ENCODE measurements around the gene TWNK. TPM values are rescaled to one million over a fixed set of nuclear protein-coding genes. Genes with fewer than 3 reads are reported as not detected.
"Not testable (repeated sequence)": the region's sequence is repeated elsewhere in the genome, so short reads cannot be mapped to it uniquely, and the experiment has no call there.

TWNK gene
- total and polyA plus RNA-seq, 2 of the 4 experiments (the other 2 are of a cell fraction) = 7.7 to 8.8 TPM

DNA sequence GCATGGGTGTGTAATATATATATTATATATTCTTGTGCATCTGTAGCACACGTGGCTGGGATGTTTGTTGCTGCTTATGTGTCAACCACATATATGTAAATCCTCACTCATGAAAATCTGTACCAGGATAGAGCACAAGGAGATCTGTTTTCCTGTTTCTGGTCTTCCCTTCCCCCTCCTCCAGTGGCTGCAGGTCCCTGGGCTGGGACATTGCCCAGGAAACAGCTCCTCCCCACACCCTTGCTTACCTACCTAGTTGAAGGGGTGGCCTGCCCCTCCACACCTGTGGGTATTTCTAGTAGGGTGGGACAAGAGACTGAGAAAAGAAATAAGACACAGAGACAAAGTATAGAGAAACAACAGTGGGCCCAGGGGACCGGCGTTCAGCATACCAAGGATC, 45.9 kb downstream of the TWNK start:
- Histone ChIP-seq H2BK5ac (ENCODE audit: low read depth, low read length, poor library complexity, severe bottlenecking) (peak overlapping the region; percentile 26), H3K56ac (ENCODE audit: extremely low read depth, insufficient read depth, low read length) (0 out of 2 replicates have a peak overlapping the region, but pooled peaks have one; percentile 32), H3K4me3 (ENCODE audit: insufficient read depth, low read depth, low read length) (peak overlapping the region; percentile 60; the same call in 1 of the 2 replicates), H3K36me3 (ENCODE audit: control insufficient read depth, insufficient read depth, low read length) (peaks cover 36% of the 10 kb centered on the region), H3K14ac (replicated peaks; ENCODE audit: low read depth, low read length) (peak overlapping the region; percentile 92), H4K8ac (ENCODE audit: low read depth in 2 of 2, low read length in 2 of 2) (peak overlapping the region; percentile 10 to 35; a peak in 2 of 4 replicates), H4K91ac (ENCODE audit: insufficient read depth, low read depth, low read length) (peak overlapping the region; percentile 73; the same call in 1 of the 2 replicates), H2BK20ac (ENCODE audit: low read depth, low read length) (peak overlapping the region; percentile 45; the same call in 1 of the 2 replicates), H3K23ac (ENCODE audit: low read depth, low read length) (peak overlapping the region; percentile 63), H4K20me1 (ENCODE audit: insufficient read depth, low read length) (peaks cover 36% of the 10 kb centered on the region), H3K9ac (ENCODE audit: low read depth, low read length) (peak overlapping the region; percentile 20; the same call in 1 of the 2 replicates), H3K4me1 (ENCODE audit: control insufficient read depth, insufficient read depth, low read length) (peaks cover 2% of the 10 kb centered on the region), H3K4ac (ENCODE audit: low read depth, low read length) (peak overlapping the region; percentile 88), H3K9me1 (ENCODE audit: insufficient read depth, low read length) (peaks cover 2% of the 10 kb centered on the region; the same call in 1 of the 2 replicates), H2BK120ac (ENCODE audit: low read depth, low read length) (peak overlapping the region; percentile 39), H3K9me3 (ENCODE audit: control insufficient read depth, insufficient read depth, low read length) (no peaks in the 10 kb centered on the region), H3K18ac (ENCODE audit: low read depth, low read length) (no peak overlapping the region), H3K27me3 (ENCODE audit: control insufficient read depth, insufficient read depth, low read length) (peaks cover 2% of the 10 kb centered on the region; the same call in 1 of the 2 replicates), H2AK5ac (ENCODE audit: low read depth, low read length) (peak overlapping the region; percentile 71), H3K27ac (ENCODE audit: insufficient read depth, low read length) (peak overlapping the region; percentile 56), H2BK15ac (ENCODE audit: low read depth, low read length) (peak overlapping the region; percentile 22; the same call in 1 of the 3 replicates), H2AFZ (replicated peaks; ENCODE audit: low read length, poor library complexity) (no peak overlapping the region), H3K79me1 (ENCODE audit: low read depth in 1 of 2, low read length in 2 of 2) (peaks cover 19 to 66% of the 10 kb centered on the region in 2 experiments; a peak in 3 of 4 replicates), H3K4me2 (ENCODE audit: low read depth, low read length) (peak overlapping the region; percentile 74), H2AK9ac (replicated peaks; ENCODE audit: low read depth, low read length, poor library complexity) (peak overlapping the region; percentile 98), H4K5ac (ENCODE audit: low read depth, low read length) (no peak overlapping the region)
- TF ChIP-seq SMC3 (IDR thresholded peaks at IDR 0.05; ENCODE audit: low read depth, low read length) (no peak), BHLHE40 (IDR thresholded peaks at IDR 0.05; ENCODE audit: low read depth, low read length) (no peak), MAZ (IDR thresholded peaks at IDR 0.05; ENCODE audit: borderline replicate concordance, low read depth, low read length) (no peak)
- TF ChIP-seq, protein P1, sequence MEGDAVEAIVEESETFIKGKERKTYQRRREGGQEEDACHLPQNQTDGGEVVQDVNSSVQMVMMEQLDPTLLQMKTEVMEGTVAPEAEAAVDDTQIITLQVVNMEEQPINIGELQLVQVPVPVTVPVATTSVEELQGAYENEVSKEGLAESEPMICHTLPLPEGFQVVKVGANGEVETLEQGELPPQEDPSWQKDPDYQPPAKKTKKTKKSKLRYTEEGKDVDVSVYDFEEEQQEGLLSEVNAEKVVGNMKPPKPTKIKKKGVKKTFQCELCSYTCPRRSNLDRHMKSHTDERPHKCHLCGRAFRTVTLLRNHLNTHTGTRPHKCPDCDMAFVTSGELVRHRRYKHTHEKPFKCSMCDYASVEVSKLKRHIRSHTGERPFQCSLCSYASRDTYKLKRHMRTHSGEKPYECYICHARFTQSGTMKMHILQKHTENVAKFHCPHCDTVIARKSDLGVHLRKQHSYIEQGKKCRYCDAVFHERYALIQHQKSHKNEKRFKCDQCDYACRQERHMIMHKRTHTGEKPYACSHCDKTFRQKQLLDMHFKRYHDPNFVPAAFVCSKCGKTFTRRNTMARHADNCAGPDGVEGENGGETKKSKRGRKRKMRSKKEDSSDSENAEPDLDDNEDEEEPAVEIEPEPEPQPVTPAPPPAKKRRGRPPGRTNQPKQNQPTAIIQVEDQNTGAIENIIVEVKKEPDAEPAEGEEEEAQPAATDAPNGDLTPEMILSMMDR (conservative IDR thresholded peaks at IDR 0.05; ENCODE audit: low read depth, low read length) = no peak
- no peak for DNase-seq
- no CpG with 5 or more reads among the region's 3 CpGs for WGBS, 2 experiments (ENCODE audit: extremely low coverage in 2 of 2, insufficient read length in 1 of 2)
- ChIA-PET CTCF (interaction anchor here (1.7 kb wide), 1 partner anchor 14 kb away, joined by 4 read pairs; no protein-coding TSS in a partner anchor), POLR2A (ENCODE audit: unreplicated experiment) (no interaction called here)
- ATAC-seq (ENCODE audit: low read depth) = no peak
- dilution Hi-C loops (cut with HindIII; ENCODE audit: low sequenced_read_pairs, unreplicated experiment) (no loop called here), intact Hi-C loops (cut with micrococcal nuclease) (loop anchor here (5.0 kb wide), 1 partner anchor 34 kb away; no protein-coding TSS in a partner anchor), in situ Hi-C loops (cut with MboI; ENCODE audit: low sequenced_read_pairs) (no loop called here)
- no TSS peak for BruUV-seq (replicated peaks)

- POLR2A ChIA-PET (ENCODE audit: unreplicated experiment); H3K18ac ChIP-seq (ENCODE audit: low read depth, low read length): not testable (repeated sequence)
- WGBS, 2 experiments (ENCODE audit: extremely low coverage in 2 of 2, insufficient read length in 1 of 2) = no CpG with 5 or more reads among the region's 4 CpGs
Observed at GRCh38 chr10:101034404-101034803, 47.1 kb downstream of the TWNK start.

More at GRCh38 chr10:101034404-101034803, 47.1 kb downstream of the TWNK start:
- H3K27me3 ChIP-seq (ENCODE audit: control insufficient read depth, insufficient read depth, low read length); H3K4ac ChIP-seq (ENCODE audit: low read depth, low read length); H4K91ac ChIP-seq (ENCODE audit: insufficient read depth, low read depth, low read length); H3K4me1 ChIP-seq (ENCODE audit: control insufficient read depth, insufficient read depth, low read length); DNase-seq; H2AFZ ChIP-seq (replicated peaks; ENCODE audit: low read length, poor library complexity); H4K5ac ChIP-seq (ENCODE audit: low read depth, low read length); H3K9me3 ChIP-seq (ENCODE audit: control insufficient read depth, insufficient read depth, low read length); H3K14ac ChIP-seq (replicated peaks; ENCODE audit: low read depth, low read length); H3K27ac ChIP-seq (ENCODE audit: insufficient read depth, low read length); H2BK120ac ChIP-seq (ENCODE audit: low read depth, low read length); H3K4me3 ChIP-seq (ENCODE audit: insufficient read depth, low read depth, low read length); in situ Hi-C loops (cut with MboI; ENCODE audit: low sequenced_read_pairs); H4K8ac ChIP-seq (ENCODE audit: low read depth in 2 of 2, low read length in 2 of 2); H2BK5ac ChIP-seq (ENCODE audit: low read depth, low read length, poor library complexity, severe bottlenecking); ATAC-seq (ENCODE audit: low read depth); H2BK20ac ChIP-seq (ENCODE audit: low read depth, low read length); H3K23ac ChIP-seq (ENCODE audit: low read depth, low read length); H2BK15ac ChIP-seq (ENCODE audit: low read depth, low read length); H3K56ac ChIP-seq (ENCODE audit: extremely low read depth, insufficient read depth, low read length); H3K4me2 ChIP-seq (ENCODE audit: low read depth, low read length); H2AK5ac ChIP-seq (ENCODE audit: low read depth, low read length); BruUV-seq (replicated peaks); dilution Hi-C loops (cut with HindIII; ENCODE audit: low sequenced_read_pairs, unreplicated experiment); H2AK9ac ChIP-seq (replicated peaks; ENCODE audit: low read depth, low read length, poor library complexity); H3K9me1 ChIP-seq (ENCODE audit: insufficient read depth, low read length); H3K9ac ChIP-seq (ENCODE audit: low read depth, low read length): not testable (repeated sequence)
- Histone ChIP-seq H3K36me3 (ENCODE audit: control insufficient read depth, insufficient read depth, low read length) (peaks cover 43% of the 10 kb centered on the region), H4K20me1 (ENCODE audit: insufficient read depth, low read length) (peaks cover 36% of the 10 kb centered on the region), H3K79me1 (ENCODE audit: low read depth in 1 of 2, low read length in 2 of 2) (peaks cover 21 to 65% of the 10 kb centered on the region in 2 experiments; a peak in 3 of 4 replicates)
- intact Hi-C loops (cut with micrococcal nuclease) = loop anchor here (5.0 kb wide), 1 partner anchor 33 kb away; no protein-coding TSS in a partner anchor
- CTCF ChIA-PET = interaction anchor here (1.0 to 1.2 kb wide), 2 partner anchors 15 to 108 kb away, joined by 3 read pairs; no protein-coding TSS in a partner anchor
